ENCODE measurements around the gene BDKRB2. TPM values are rescaled to one million over a fixed set of nuclear protein-coding genes. Genes with fewer than 3 reads are reported as not detected.
A peak's percentile ranks its signal among the peaks of the same experiment; 100 is the strongest.

Gene BDKRB2
- total and polyA plus RNA-seq, 2 of the 13 experiments (the other 11 are each of a cell fraction or from before 2014, with no cell fraction given) = 0.03 TPM; not detected in 1

DNA sequence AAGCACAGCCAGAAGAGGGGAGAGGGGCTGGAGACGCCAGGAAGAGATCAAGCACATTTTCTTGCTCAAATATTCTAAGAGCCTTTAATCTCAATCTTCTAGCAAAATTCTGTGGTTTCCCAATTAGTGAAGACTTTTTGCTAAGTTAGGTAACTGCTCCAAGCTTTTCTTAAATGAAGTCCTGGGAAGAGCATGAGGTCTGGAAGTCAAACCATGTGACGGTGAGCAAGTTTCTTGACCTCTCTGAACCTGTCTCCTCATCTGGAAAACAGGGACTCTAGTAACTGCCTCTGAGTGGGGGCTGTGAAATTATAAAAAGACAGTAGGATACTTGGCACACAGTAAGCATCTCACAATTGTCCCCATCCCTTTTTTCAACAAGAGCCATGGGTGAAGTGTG, 75.5 kb downstream of the BDKRB2 start:
- FAIRE-seq (no peak), ATAC-seq (no peak), DNase-seq (ENCODE audit: low spot score) (no peak)
- Histone ChIP-seq H3K79me2 (ENCODE audit: insufficient read depth, low read length) (no peaks in the 10 kb centered on the region), H3K27ac (ENCODE audit: extremely low read length, insufficient read depth, low read length) (no peak overlapping the region), H3K4me1 (ENCODE audit: insufficient read depth, low read length) (peaks cover 9% of the 10 kb centered on the region), H3K4me3 (replicated peaks in 1 of 3; ENCODE audit: insufficient read depth in 1 of 3, low read depth in 2 of 3, low read length in 3 of 3) (no peak overlapping the region), H3K9me3 (ENCODE audit: low read length) (peaks cover 4% of the 10 kb centered on the region; the same call in 1 of the 2 replicates), H3K36me3 (replicated peaks in 1 of 2; ENCODE audit: control insufficient read depth in 1 of 2, insufficient read depth in 2 of 2, low read length in 2 of 2) (no peaks in the 10 kb centered on the region), H3K4me2 (ENCODE audit: low read depth, low read length) (no peak overlapping the region), H3K27me3 (ENCODE audit: control insufficient read depth in 1 of 2, insufficient read depth in 2 of 2, low read length in 2 of 2) (no peaks in the 10 kb centered on the region), H2AFZ (ENCODE audit: low read length) (no peak overlapping the region), H3K9ac (ENCODE audit: insufficient read depth, low read depth, low read length) (no peak overlapping the region), H4K20me1 (ENCODE audit: insufficient read depth, low read length) (no peaks in the 10 kb centered on the region)
- TF ChIP-seq, protein P1, sequence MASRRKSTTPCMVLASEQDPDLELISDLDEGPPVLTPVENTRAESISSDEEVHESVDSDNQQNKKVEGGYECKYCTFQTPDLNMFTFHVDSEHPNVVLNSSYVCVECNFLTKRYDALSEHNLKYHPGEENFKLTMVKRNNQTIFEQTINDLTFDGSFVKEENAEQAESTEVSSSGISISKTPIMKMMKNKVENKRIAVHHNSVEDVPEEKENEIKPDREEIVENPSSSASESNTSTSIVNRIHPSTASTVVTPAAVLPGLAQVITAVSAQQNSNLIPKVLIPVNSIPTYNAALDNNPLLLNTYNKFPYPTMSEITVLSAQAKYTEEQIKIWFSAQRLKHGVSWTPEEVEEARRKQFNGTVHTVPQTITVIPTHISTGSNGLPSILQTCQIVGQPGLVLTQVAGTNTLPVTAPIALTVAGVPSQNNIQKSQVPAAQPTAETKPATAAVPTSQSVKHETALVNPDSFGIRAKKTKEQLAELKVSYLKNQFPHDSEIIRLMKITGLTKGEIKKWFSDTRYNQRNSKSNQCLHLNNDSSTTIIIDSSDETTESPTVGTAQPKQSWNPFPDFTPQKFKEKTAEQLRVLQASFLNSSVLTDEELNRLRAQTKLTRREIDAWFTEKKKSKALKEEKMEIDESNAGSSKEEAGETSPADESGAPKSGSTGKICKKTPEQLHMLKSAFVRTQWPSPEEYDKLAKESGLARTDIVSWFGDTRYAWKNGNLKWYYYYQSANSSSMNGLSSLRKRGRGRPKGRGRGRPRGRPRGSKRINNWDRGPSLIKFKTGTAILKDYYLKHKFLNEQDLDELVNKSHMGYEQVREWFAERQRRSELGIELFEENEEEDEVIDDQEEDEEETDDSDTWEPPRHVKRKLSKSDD (CRISPR knock-in tag; IDR thresholded peaks at IDR 0.05; ENCODE audit: low read depth) = no peak
- TF ChIP-seq XBP1 (CRISPR knock-in tag; IDR thresholded peaks at IDR 0.05) (no peak), HNF4A (CRISPR knock-in tag; IDR thresholded peaks at IDR 0.05) (no peak), ZNF75D (CRISPR knock-in tag; IDR thresholded peaks at IDR 0.05; ENCODE audit: borderline replicate concordance) (no peak)
- TF ChIP-seq, protein P2, sequence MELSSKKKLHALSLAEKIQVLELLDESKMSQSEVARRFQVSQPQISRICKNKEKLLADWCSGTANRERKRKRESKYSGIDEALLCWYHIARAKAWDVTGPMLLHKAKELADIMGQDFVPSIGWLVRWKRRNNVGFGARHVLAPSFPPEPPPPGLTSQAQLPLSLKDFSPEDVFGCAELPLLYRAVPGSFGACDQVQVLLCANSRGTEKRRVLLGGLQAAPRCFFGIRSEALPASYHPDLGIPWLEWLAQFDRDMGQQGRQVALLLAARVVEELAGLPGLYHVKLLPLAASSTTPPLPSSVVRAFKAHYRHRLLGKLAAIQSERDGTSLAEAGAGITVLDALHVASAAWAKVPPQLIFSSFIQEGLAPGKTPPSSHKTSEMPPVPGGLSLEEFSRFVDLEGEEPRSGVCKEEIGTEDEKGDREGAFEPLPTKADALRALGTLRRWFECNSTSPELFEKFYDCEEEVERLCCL (CRISPR knock-in tag; IDR thresholded peaks at IDR 0.05; ENCODE audit: borderline replicate concordance) = no peak
- TF ChIP-seq, protein P3, sequence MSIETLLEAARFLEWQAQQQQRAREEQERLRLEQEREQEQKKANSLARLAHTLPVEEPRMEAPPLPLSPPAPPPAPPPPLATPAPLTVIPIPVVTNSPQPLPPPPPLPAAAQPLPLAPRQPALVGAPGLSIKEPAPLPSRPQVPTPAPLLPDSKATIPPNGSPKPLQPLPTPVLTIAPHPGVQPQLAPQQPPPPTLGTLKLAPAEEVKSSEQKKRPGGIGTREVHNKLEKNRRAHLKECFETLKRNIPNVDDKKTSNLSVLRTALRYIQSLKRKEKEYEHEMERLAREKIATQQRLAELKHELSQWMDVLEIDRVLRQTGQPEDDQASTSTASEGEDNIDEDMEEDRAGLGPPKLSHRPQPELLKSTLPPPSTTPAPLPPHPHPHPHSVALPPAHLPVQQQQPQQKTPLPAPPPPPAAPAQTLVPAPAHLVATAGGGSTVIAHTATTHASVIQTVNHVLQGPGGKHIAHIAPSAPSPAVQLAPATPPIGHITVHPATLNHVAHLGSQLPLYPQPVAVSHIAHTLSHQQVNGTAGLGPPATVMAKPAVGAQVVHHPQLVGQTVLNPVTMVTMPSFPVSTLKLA (IDR thresholded peaks at IDR 0.05) = peak; percentile 80
- TF ChIP-seq, protein P4, sequence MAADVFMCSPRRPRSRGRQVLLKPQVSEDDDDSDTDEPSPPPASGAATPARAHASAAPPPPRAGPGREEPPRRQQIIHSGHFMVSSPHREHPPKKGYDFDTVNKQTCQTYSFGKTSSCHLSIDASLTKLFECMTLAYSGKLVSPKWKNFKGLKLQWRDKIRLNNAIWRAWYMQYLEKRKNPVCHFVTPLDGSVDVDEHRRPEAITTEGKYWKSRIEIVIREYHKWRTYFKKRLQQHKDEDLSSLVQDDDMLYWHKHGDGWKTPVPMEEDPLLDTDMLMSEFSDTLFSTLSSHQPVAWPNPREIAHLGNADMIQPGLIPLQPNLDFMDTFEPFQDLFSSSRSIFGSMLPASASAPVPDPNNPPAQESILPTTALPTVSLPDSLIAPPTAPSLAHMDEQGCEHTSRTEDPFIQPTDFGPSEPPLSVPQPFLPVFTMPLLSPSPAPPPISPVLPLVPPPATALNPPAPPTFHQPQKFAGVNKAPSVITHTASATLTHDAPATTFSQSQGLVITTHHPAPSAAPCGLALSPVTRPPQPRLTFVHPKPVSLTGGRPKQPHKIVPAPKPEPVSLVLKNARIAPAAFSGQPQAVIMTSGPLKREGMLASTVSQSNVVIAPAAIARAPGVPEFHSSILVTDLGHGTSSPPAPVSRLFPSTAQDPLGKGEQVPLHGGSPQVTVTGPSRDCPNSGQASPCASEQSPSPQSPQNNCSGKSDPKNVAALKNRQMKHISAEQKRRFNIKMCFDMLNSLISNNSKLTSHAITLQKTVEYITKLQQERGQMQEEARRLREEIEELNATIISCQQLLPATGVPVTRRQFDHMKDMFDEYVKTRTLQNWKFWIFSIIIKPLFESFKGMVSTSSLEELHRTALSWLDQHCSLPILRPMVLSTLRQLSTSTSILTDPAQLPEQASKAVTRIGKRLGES (CRISPR knock-in tag; IDR thresholded peaks at IDR 0.05; ENCODE audit: borderline replicate concordance) = no peak
- 96% methylated on average over 2 of the region's 2 CpGs for WGBS (ENCODE audit: low lambda C conversion rate)
- in situ Hi-C loops (cut with HindIII; ENCODE audit: extremely low pct_ligation_motif_present, low pct_unique_long_range_greater_than_20kb) (no loop called here), intact Hi-C loops (cut with micrococcal nuclease; ENCODE audit: unreplicated experiment) (no loop called here)
- CTCF ChIA-PET (ENCODE audit: low intra/inter-chr PET ratio, low total read pairs) = no interaction called here
- POLR2A ChIA-PET = no interaction called here
- BruUV-seq (replicated peaks) = no TSS peak
